ENCODE measurements around the gene ISYNA1.

Gene ISYNA1

DNA sequence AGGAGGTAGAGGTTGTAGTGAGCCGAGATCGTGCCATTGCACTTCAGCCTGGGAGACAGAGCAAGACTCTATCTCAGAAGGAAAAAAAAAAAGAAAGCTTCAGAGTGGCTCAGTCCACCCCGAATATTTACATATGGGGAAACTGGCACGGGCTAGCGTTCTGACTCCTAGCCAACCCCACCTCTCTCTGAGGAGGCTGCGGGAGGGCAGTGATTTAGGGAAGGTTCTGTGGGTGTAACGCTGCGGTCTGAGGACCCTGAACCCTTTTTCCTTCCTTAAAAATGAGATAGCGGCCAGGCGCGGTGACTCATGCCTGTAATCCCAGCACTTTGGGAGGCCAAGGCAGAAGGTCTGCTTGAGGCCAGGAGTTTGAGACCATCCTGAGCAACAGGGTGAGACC, 45.5 kb downstream of the ISYNA1 start:
- DNase-seq (ENCODE audit: low spot score), result no peak

DNA sequence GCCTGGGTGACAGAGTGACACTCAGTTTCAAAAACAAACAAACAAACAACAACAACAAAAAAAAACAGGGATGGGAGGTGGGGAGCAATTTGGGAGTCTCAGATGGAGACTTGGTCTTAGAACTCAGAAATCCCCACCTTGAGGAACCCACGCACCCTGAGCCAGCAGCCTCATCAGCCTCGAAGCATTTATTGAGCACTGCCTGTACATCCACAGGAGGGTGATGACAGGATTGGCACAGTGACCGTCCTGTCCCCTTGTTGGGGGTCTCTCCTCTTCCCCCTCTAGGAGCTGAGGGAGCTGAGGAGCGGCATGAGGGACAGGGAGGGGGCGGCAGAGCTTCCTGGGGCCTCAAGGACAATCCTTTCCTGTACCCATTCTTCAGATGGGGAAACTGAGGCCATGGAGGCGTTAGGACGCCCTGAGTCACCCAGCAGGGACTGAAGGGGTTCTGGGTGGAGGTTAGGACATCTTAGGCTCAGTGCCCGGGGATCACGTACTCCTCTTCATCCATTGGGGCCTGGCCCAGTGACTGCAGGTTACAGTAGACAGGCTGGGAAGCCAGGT, 46.3 kb downstream of the ISYNA1 start:
- DNase-seq (ENCODE audit: low spot score), result no peak

DNA sequence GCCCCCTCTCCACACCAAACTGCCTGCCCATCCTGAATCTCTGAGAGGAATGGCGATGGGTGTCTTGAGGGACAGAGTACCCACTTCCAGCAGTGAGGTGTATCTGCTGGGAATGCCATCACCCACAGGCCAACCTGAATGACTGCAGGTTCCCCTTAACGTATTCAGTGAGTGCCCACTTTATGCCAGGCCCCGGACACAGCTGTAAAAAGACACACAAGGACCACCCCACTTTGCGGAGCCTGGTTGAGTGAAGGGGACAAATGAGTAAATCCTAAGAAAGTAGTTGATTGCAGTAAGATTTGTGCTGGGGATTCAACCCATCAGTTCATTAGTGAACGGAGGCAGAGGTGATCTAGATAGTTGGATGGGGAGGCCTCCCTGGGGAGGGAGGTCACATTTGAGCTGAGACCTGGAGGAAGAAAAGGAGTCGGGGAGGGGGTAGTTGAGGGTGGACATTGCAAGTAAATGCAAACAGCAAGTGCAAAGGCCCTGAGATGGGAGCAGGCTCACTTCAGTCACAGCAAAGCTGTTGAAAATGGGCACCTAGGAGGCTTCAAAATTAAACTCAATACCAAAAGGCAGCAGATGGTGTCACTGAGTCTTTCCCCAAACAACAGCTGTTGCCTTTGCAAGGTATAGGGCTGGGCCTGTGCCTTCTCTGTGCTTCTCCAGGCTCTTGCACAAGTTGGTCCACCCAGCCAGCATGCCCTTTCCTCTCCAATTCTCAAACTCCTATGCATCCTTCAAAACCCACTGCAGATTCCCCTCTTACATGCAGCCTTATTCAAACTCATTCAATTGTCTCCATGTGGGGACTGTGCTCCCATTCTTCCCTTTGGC, 47.6 kb downstream of the ISYNA1 start:
- no peak for DNase-seq (ENCODE audit: low spot score)

DNA sequence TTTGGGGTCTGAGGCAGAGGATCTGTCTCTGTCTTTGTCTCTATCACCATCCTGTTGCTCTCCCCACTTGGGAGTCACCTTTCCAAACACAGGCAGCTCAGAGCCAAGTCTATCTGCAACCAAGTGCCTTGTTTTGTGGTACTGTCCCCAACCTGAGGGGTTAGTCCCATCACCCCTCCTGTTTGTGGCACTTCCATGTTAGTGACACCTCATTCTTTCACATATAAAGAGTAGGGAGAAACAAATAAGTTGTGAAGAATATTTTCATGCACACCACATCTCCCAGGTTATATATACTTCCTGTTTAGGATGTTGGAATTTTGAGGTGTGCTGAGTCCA, 48.2 kb downstream of the ISYNA1 start:
- no peak for DNase-seq (ENCODE audit: low spot score)

DNA sequence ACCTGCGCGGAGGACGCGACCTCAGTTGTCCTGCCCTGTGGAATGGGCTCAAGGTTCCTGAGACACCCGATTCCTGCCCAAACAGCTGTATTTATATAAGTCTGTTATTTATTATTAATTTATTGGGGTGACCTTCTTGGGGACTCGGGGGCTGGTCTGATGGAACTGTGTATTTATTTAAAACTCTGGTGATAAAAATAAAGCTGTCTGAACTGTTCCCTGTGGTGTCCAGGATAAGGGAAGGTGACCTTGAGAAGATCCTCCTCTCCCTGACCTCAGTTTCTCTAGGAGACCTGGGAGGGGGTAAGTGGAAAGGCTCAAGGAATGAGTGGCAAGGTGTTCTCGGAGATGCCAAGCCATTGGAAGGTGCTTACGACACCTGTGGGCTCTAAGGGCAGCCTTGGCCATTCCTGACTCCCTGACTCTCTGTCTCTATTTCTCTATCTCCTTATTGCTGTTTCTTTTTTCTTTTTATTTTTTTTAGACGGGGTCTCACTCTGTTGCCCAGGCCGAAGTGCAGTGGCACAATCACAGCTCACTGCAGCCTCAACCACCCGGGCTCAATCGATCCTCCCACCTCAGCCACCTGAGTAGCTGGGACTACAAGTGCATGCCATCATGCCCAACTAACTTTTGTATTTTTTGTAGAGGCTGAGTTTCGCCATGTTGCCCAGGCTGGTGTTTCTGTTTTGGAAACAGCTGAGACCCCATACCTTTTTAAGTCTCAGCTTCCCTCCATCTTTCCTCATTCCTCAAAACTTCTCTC, 48.8 kb downstream of the ISYNA1 start:
- DNase-seq (ENCODE audit: low spot score), result no peak

DNA sequence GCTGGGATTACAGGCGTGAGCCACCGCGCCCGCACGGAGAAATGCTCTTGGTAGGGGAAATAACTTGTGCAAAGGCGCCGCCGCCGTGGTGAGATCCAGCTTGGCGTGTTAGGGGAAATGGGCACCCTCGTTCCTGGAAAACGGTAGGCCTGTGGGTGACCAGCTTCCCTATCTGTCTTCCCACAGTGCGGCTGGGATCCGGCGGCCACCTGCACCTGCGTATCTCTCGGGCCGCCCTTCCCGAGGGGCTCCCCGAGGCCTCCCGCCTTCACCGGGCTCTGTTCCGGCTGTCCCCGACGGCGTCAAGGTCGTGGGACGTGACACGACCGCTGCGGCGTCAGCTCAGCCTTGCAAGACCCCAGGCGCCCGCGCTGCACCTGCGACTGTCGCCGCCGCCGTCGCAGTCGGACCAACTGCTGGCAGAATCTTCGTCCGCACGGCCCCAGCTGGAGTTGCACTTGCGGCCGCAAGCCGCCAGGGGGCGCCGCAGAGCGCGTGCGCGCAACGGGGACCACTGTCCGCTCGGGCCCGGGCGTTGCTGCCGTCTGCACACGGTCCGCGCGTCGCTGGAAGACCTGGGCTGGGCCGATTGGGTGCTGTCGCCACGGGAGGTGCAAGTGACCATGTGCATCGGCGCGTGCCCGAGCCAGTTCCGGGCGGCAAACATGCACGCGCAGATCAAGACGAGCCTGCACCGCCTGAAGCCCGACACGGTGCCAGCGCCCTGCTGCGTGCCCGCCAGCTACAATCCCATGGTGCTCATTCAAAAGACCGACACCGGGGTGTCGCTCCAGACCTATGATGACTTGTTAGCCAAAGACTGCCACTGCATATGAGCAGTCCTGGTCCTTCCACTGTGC, 49.6 kb downstream of the ISYNA1 start:
- peak; percentile 89 for DNase-seq (ENCODE audit: low spot score)

DNA sequence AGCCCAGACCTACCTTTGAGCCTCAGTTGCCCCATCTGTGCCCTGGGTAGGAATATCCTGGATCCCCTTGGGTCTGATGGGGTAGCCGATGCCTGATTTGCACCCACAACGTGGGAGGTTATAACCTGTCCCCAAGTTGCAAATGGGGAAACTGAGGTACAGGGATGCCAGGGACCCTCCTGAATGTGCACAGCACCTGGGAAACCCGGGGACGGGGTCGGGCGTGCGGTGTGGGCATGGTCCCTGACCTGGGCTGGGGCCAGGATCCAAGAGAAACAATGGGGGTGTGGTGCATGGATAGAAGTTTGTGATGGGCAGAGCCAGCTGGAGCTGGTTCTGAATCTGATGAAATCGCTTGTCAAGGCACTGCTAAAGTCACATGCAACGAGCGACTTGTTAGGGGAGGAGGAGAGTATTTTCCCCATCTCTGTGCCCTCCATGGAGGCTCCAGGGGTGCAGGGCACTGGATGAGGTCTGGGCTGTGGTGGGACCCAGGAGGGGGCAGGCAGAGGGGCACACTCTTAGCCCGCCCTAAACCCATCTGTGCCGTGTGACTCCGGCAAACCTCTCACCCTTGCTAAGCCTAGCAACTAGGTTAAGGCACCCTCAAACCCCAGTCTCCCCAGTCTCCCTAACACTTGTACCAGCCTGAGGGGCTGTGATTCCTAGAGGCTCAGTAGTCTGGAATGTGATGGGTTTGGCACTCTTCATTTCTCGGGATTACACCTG, 51.2 kb downstream of the ISYNA1 start:
- no peak for DNase-seq (ENCODE audit: low spot score)

DNA sequence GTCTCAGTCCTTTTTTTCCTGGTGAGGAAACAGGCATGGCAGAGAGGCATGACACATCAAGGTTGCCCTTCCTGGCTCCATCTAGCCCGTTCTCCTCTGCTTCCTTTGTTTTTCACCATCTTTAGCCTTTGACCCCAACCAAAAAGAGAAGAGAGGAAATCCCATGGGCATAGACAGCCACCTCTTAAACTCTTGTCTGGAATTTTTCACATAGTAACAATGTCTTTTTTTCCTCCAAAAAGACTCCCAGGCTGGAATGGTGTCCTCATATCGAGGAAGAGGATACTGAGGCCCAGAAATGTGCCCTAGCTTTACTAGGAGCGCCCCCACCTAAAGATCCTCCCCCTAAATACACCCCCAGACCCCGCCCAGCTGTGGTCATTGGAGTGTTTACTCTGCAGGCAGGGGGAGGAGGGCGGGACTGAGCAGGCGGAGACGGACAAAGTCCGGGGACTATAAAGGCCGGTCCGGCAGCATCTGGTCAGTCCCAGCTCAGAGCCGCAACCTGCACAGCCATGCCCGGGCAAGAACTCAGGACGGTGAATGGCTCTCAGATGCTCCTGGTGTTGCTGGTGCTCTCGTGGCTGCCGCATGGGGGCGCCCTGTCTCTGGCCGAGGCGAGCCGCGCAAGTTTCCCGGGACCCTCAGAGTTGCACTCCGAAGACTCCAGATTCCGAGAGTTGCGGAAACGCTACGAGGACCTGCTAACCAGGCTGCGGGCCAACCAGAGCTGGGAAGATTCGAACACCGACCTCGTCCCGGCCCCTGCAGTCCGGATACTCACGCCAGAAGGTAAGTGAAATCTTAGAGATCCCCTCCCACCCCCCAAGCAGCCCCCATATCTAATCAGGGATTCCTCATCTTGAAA, 52.0 kb downstream of the ISYNA1 start, which contains the start of gene GDF15:
Gene GDF15, plus strand, starts transcription at position 484 of the 868 bp plus-strand sequence. Its CDS starts 32 bp downstream, at position 516.
- DNase-seq (ENCODE audit: low spot score), result no peak

DNA sequence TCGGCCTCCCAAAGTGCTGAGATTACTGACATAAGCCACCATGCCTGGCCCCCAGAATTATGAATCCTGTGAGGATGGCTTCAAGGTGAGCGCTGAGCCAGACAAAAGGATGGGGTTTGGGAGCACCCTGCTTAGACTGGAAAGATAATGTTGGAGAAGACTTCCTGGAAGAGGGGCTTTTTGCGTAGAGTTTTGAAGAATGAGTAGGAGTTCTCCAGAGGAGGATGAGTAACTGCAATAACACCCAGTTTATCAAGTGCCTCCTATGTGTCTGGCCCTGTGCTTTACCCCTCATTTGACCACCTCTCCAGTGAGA, 52.6 kb downstream of the ISYNA1 start:
- DNase-seq (ENCODE audit: low spot score), result no peak

DNA sequence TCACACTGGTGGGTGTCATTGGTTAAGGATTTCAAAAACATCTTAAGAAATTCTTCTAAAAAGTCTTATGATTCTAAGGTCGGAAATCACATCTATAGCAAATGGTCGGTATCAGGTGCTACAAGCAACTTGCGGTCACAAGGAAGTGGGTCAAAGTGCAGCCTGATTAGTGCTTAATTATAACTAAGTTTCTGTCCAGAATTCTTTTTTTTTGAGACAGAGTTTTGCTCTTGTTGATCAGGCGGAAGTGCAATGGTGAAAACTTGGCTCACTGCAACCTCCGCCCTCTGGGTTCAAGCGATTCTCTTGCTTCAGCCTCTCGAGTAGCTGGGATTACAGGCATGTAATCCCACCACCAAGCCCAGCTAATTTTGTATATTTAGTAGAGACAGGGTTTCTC, 53.2 kb downstream of the ISYNA1 start:
- DNase-seq (ENCODE audit: low spot score), result no peak
